SH-SY5Y (cell line): ENCODE measurements around the gene PEDS1.

Experiments
- GATA2 ChIP-seq: IDR thresholded peaks from 2 replicates; pipeline ENCODE4 v1.6.1; 2011; ENCODE audit warnings: mild to moderate bottlenecking, low read depth, low read length
- GATA3 ChIP-seq: IDR thresholded peaks from 2 replicates; pipeline ENCODE4 v1.6.1; 2011; ENCODE audit warnings: low read depth, mild to moderate bottlenecking, low read length, moderate library complexity

- TF ChIP-seq GATA2 (no peak), GATA3 (no peak)
Measured at GRCh38 chr20:50125279-50125678, 28.2 kb downstream of the PEDS1 start.
